ENCODE results near the gene PLXNB2. TPM values are rescaled to one million over a fixed set of nuclear protein-coding genes. Genes with fewer than 3 reads are reported as not detected.

PLXNB2 gene
- total RNA-seq, 1 donor from 2014 or later: 1,246 TPM

DNA sequence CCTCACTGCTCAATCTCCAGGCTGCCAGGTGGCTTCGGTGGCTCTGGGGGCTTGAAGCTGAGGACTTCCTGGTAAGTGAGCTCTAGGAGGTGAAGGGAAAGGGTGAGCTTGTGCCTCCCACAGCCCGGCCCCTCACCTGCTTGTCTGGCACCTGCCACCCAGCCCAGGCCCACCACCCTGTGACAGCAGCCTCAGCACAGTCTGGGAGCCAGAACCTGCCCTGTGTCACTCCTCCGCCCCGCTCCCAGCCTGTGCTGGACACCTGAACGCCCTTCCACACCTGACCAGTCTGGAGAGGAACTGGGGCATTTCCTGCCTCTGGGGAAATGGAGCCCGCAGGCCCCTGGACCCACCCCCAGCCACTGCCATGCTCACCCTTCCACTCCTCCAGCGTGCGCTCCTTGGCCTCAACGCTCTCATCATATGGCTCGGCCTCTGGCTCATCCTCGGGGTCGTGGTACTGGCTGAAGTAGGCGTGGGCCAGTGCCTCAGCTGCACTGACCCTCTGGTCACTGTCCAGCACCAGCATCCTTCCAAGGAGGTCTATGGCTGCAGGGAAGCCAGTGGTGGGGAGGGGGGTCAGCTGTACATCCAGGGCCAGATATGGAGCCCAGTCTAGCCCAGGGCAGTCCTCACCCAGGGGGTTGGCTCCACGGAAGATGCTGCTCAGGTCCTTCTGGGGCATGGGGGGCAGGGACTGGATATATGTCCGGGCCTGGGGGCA, 42.3 kb downstream of the PLXNB2 start:
- DNase-seq (ENCODE audit: low spot score): no peak

DNA sequence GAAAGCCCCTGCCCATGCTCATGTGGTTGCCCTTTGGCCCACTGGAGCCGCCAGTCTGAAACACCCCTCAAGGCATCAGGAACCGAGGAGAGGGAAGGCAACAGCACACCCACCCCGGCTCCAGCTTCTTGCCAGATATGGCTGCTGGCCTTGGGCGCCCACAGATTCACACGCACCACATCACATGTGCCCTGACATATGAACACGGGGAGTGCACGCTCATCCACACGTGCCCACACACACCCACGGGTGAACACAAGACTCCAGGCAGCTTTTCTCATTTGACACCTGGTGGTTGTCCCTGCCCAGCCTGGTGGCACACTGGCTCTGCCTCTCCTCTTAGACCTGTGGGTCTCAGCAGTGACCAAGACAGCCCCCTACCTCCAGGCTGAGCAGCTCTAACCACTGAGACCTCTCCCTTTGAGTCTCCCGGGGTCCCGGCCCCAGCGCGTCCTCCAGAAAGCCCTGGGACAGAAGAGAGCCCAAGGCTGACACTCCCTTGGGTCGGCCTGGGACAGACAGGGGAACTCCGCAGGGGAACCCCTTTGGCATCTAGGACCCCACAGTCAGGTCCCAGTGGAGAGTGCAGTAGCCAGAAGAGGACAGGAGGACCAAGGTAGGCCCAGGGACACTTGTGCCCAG, 43.2 kb downstream of the PLXNB2 start:
- no peak for DNase-seq (ENCODE audit: low spot score)

DNA sequence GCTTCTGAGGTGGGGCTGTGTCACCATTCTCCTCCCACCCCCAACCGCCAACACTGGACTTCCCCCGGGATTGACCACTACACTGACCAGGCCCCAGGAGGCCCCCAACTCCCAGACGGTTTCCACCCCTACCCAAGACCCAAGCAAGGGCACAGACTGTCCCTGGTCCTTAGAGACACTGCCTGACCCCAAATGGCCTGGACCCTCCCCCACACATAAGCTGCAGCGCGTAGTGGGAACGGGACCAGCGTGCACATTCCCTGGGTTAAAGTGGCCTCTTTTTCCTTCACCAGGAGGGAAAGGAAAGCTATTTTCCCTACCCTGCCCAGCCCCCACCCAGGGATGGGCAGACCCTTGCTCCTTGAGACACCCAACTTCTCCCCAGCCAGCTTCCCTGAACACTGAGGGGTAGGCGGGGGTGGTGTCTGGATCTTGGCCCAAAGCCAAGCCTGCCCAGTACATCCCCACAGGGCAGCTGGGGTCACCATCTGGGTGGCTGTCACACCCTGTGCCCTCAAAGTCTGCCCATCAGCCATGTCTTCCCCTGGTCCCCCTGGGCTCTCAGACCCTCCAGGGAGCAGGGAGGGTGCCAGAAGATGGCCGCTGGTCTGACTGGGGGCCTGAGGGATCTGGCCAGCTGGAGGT, 44.4 kb downstream of the PLXNB2 start:
- DNase-seq (ENCODE audit: low spot score): no peak

DNA sequence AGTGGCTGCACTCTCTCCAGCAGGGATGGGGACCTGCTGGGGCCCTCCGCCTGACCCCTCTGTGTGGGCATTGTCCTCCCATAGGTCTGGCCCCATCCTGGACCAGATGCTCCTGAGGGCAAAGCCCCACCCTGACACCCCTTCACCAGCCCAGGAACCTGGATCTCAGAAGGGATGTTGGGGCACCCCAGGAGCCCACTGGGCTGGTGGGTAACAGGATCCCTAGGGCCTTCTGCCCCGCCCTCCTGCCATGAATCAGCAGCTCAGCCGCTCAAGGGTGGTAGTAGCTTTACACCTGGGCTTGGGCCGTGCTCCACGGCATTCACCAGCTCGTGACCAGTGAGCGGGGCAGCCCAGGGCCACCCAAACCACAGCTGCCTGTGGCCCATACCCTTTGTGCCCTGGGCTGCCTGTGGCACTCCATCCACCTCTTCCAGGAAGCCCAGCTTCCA, 45.0 kb downstream of the PLXNB2 start:
- no peak for DNase-seq (ENCODE audit: low spot score)

DNA sequence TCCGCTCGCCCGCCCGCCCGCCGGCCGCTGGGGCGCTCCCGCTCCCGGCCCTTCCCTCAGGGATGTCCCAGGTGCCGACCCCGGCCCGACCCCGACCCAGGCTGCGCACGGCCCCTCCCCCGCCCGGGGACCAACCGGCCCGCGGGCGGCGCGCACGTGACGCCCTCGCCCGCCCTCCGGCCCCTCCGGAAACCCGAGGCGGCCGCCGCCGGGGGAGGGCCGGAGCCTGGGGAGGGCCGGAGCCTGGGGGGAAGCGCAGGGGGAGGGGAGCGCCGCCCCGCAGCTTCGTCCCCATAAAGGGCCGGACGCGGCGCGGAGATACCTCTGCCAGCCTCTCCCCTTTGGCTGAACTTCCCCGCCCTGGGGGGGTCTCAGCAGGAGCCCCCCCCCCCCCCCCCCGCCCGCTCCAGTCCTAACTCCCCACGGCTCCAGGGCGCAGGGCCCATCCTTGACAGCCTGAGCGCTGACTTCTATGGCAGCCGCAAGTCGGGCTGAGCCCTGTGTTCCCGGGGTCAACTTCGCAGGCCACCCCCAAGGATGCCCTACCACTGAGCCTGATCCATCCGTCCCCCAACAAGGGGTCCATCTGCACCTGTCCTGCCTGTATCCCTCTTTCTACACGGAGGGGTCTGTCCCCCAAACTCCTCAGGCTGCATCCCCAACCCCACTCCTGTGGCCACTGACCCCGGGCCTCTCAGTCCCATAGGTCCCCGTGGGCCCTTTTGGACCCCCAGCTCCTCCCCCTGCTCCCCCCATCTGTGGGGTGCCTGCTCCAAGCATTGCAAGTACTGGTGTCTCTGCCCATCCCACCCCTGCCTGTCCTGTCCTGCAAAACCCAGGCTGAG, 45.6 kb downstream of the PLXNB2 start, which contains the start of gene MAPK12:
TSS of gene MAPK12 (minus strand) at position 69 of the 845 bp plus-strand sequence. CDS start 174 bp downstream, outside the sequence.
- no peak for DNase-seq (ENCODE audit: low spot score)

DNA sequence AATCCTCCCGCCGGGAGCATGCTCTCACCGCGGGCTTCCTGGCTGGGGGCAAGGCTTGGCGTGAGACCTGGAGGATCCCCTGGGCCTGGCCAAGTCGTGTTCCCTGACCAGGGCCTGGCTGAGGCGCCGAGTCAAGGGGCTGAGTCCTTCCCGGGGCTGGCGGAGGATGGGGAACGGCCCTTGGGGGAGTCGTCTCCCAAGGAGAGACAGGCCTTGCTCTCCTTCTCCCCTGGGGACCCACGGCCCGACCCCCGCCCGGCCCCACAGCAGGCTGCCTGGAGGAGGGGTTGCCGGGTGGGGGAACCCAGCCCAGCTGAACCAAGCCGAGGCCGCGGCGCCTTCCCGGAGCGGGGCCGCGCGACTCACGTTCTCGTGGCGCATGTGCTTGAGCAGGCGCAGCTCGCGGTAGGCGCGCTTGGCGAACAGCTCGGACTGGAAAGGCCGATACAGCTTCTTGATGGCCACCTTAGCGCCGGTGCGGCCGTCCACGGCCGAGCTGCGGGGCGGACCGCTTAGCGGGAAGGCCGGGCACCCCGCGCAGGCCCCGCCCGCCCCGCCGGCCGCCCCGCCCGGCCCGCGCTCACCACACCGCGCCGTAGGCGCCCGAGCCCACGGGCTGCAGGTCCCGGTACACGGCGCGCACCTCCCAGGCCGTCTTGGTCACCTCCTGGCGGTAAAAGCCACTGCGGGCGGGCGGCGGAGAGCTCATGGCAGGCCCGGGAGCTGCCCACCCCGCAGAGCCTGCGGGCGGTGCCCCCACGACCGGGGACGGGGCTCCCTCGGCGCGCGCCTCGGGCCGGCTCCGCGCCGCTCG, 46.4 kb downstream of the PLXNB2 start:
- no peak for DNase-seq (ENCODE audit: low spot score)

DNA sequence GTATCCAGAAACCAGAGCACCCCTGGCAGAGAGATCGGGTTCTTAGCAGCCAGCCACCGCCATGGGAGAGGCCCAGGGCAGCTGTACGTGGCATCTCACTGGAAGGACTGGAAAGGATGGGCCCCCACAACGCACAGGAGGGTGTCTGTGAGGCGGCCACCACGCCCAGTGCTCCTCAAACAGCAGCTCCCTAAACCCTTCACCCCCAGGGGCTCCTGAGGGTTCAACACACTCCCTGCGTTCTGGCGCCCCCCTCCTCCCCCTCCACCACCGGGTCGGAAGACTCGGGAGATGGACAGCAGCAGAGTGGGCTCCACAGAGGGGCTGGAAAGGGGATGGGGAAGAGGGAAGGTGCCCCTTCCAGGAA, 47.0 kb downstream of the PLXNB2 start:
- DNase-seq (ENCODE audit: low spot score): no peak

DNA sequence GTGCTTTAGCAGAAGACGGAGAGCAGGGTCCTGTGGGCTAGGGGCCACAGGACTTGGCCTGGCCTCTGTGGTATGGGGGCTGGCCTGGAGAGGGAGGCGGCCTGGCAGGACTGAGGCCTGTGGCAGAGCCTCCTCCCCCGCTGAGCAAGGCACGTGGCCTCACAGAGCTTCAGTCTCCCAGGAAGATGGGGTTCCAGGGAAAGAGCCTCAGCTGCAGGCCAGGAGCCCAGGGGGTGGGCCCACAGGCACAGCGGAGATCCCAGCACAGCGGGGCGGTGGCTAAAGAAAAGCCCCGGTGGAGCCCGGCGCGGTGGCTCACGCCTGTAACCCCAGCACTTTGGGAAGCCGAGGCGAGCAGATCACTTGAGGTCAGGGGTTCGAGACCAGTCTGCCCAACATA, 48.1 kb downstream of the PLXNB2 start:
- DNase-seq (ENCODE audit: low spot score): no peak

DNA sequence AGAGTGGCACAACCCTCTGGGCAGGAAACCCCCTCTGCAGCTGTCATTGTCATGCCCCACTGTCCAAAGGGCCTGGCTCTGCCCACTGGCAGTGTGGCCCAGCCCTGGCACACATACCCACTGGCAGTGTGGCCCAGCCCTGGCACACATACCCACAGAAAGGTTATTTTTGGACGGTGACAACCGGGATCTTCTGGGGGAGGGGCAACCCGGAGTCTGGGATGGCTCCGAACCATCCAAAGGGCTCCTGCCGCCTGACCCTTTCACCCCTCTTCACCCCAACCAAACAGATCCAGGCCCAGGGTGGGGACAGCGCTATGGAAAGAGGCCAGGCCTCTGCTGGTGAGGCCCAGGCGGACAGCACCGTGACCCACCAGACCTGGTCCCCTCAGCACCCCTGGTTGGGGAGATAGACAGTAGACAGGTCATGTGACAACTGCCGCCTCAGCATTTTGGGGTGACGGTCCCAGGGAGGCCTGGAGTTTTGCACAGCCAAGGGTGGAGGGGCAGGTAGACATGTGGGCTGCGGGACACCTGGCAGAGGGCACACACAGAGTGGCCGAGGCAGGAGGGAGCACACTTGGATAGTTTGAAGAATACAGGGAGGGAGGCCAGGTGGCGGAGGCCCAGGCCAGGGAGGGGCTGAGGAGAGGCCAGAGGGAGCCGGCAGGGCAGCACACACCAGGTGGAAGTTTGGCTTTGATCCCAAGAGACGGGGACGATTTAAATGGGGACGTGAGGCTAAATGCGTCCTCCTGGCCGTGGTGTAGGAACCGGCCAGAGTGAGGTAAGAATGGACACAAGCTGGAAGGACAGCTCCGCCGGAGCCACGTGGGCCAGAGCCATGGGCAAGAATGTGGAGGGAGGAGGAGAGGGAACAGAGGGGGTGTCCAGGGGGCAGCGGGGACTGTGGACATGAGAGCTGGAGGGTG, 48.8 kb downstream of the PLXNB2 start:
- DNase-seq (ENCODE audit: low spot score): no peak

DNA sequence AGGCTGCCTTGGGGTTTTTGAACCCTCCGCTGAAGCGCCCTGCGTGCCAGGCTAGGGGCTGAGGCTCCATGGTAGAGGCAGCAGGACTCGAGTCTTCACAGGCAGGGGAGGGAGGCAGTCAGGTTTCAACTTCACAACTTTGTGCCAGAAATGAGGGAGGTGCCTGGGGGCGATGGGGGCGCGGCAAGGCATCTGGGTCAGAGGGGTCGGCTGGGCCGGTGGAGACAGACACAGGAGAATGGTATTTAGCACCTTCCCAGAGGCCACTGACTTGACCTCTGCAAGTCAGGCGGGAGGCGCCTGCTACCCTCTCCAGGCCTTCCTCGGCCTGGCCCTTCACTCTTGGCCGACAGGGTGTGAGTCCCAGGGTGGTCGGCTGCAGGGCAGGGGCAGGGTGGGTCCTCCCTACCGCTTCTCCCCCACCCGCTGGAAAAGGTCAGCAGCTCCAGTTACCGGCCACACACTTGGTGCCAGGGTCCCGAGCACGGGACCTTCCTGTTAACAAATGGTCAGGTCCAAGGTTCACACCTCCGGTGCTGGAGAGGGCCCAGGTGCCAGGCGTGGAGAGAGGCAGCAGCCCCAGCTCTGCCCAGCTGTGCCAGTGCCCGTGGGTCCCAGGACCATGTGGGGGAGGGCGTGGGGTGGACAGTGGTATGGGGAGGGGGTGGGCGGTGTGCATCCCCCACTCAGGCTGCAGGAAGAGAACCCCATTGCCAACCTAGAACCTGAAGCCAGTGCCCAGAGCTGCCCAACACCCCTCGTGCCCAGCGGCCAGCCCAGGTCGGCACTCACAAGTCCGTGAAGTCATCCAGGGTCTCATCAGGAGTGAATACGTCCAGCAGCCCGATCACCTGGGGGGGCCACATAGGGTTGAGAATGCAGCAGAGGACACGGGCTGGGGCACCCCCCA, 49.7 kb downstream of the PLXNB2 start:
- no peak for DNase-seq (ENCODE audit: low spot score)

DNA sequence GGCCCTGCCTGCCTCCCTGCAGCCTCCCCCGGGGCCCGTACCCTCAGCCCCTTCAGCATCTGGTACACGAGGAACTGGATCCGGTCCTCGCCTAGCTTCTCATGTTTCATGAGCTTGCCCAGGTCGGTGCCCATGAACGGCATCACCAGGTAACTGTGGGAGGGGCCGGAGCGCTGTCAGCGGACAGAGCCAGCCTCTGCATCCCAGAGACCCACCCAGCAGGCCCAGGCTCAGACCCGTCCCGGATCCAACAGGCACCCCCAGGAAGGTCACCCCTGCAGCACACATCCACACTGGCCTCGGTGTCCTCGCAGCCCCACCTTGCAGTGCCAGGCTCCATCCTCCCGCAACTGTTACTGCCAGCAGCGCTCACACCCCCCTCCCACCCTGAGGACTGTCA, 50.4 kb downstream of the PLXNB2 start:
- no peak for DNase-seq (ENCODE audit: low spot score)

DNA sequence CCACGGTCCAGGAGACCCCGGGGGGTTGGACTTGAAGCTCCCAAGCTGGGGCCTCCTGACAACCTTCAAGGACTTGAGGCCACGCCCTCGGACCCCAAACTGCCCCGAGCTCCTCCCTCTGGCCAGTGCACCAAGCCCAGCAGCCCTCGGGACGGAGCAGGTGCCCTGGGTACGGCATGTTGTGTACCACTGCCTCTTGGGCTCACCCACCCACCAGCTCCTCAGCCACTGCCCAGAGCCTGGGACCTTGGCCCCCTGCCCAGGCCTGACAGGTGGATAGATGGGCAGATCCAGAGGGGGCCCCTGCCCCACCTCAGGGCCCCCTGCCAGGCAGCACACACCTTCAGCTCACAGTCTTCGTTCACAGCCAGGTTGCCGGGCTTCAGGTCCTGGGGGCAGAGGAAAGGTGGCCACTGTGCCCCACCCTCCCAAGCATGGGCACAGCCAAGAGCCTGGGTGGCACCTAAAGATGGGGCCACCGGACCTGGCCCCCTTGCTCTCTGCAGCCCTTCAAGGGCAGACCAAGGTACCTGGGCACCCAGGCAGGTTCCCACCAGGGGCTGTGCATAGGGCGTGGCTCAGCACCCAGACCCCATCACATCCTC, 51.1 kb downstream of the PLXNB2 start:
- DNase-seq (ENCODE audit: low spot score): no peak

DNA sequence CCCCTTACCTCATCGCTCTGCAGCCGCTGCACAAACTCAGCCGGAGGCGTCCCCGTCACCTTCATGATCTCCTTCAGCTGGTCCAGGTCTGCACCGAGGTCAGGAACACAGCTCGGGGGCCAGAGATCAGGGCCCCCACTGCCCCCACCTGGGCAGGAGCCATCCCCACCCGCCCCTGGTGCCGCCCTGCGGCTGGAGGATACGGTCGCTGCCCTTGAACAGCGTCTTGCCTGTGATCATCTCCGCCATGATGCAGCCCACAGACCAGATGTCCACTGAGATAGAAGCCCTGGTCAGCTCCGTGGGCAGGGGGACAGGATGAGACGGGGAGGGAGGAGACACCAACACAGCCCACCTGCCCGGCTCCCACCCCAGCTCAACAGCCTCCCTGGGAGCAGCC, 51.8 kb downstream of the PLXNB2 start:
- DNase-seq (ENCODE audit: low spot score): no peak

DNA sequence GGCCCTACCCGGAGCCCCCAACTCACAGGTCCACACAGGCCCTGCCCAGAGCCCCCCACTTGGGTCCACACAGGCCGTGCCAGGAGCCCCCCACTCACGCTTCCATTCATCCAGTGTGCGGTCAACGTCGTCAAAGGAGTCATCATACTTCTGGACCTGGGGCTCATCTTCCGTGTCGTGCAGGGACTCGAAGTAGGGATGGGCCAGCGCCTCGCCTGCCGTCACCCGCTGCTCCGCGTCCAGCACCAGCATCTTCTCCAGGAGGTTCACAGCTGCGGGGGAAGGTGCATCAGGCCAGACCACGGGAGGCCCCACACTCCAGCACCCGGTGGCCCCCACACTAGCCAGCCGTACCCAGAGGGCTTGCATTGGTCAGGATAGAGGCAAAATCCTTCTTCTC, 52.3 kb downstream of the PLXNB2 start:
- DNase-seq (ENCODE audit: low spot score): no peak

DNA sequence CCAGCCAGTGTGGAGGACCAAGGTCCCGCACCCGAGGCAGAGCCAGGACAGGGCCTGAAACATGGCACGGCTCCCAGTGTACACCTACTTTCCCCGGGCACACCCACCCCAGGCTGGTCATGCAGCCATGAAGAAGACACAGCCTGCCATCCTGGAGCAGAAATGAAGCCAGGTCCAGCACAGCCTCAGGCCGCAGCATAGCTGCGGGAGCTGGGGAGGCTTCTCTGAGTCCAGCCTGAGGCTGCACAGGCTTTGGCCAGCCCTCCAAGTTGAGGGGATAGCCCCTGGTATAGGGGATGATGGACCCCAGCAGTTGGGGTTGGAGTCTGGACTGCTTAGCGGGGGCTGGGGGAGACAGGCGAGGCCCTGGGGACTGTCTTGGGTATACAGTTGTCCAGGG, 53.5 kb downstream of the PLXNB2 start:
- no peak for DNase-seq (ENCODE audit: low spot score)

DNA sequence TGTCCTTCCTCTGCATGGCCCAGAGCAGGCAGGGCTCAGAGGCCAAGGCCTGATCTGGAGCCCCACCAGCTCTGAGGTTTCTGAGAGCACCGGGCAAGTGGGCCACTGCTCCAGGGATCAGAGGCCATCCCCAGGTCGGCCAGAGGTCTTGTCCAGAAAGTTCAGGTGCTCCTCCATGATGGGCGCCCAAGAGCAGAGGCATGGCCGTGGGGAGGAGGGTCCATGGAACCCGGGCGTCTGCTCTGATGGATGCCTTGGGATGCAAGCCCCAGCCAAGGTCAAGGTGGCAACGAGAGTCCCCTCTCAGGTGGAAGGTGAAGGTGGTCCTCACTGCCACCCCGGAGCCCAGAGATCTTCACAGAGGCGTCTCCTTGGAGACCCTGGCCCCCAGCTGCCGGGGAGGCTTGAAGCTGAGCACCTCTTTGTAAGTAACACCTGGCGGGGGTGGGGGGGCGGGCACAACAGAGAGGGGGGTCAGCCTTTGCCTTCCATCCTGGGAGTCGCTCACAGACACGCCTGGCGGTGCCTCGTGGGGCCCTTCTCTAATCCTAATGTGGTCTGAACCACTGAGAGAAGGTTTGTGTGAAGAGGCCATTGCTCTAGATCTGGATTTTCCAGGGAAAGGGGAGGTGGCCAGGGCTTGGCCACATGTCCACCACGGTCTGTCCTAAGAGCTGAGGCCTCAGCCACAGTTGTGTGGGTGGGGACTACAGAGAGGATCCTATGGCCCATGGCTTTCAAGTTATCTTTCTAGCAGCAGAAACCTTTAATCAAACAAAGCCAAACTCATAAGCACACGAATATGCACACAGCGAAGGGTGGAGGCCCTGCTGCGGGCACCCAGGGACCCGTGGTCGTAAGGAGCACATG, 54.2 kb downstream of the PLXNB2 start:
- DNase-seq (ENCODE audit: low spot score): no peak

Measured in mucosa of gallbladder (tissue), 1 donor.